ENCODE results near the gene ZCCHC24. TPM values are rescaled to one million over a fixed set of nuclear protein-coding genes. Genes with fewer than 3 reads are reported as not detected.

Gene ZCCHC24
- total and polyA plus RNA-seq, 2 of the 8 experiments (the other 6 are each of a cell fraction or from before 2014, with no cell fraction given), result 3.9 to 6.9 TPM

- no peak overlapping the region for H2BK12ac ChIP-seq (ENCODE audit: low read depth, low read length)
- no peak overlapping the region for H3K23ac ChIP-seq (ENCODE audit: insufficient read length)
- H4K20me1 ChIP-seq (replicated peaks in 1 of 2; ENCODE audit: control insufficient read depth in 1 of 2, insufficient read depth in 2 of 2, low read length in 2 of 2), result peaks cover 2 to 3% of the 10 kb centered on the region in 2 experiments
- no peak overlapping the region for H2BK20ac ChIP-seq (ENCODE audit: low read length)
- no peak for FAIRE-seq
- H2AFZ ChIP-seq (ENCODE audit: low read length), result no peak overlapping the region
- DNase-seq (ENCODE audit: low read depth in 1 of 2, low spot score in 2 of 2), result no peak
- no peaks in the 10 kb centered on the region for H3K79me2 ChIP-seq (ENCODE audit: control insufficient read depth in 1 of 2, insufficient read depth in 2 of 2, low read length in 2 of 2)
- ChIA-PET CTCF (ENCODE audit: partially characterized antibody) (interaction anchor here (0.9 to 2.5 kb wide), 9 partner anchors 11 to 51 kb away, joined by 3 to 12 read pairs (median 4); no protein-coding TSS in a partner anchor), POLR2A (ENCODE audit: partially characterized antibody) (interaction anchor here (1.2 kb wide), 1 partner anchor 69 kb away, joined by 5 read pairs; no protein-coding TSS in a partner anchor)
- H2BK15ac ChIP-seq (ENCODE audit: low read length), result no peak overlapping the region
- no peak overlapping the region for H3K14ac ChIP-seq (ENCODE audit: insufficient read length)
- no peak overlapping the region for H3K18ac ChIP-seq (ENCODE audit: extremely low read depth, low read length)
- no peak overlapping the region for H2BK120ac ChIP-seq (replicated peaks; ENCODE audit: low read depth, low read length)
- no peaks in the 10 kb centered on the region; the same call in 1 of the 2 replicates for H3K23me2 ChIP-seq (ENCODE audit: low read depth, low read length)
- H4K5ac ChIP-seq (ENCODE audit: insufficient read length, low read depth, low read length), result no peak overlapping the region
- no peaks in the 10 kb centered on the region for H3K79me1 ChIP-seq (ENCODE audit: low read depth, low read length)
- no peak overlapping the region for H3K4me2 ChIP-seq (ENCODE audit: insufficient read depth in 1 of 2, low read depth in 2 of 2, low read length in 2 of 2)
- 83% methylated on average over 12 of the region's 12 CpGs; no CpG with 5 or more reads in 1 of the 2 experiments for WGBS, 2 experiments (ENCODE audit: extremely low coverage in 1 of 2, insufficient coverage in 1 of 2, insufficient read length in 1 of 2, insufficient replicate concordance in 2 of 2, low coverage in 1 of 2, low lambda C conversion rate in 2 of 2, missing lambda C conversion rate in 1 of 2)
- no peak for TF ChIP-seq CTBP2 (IDR thresholded peaks at IDR 0.05; ENCODE audit: borderline replicate concordance, insufficient read depth, insufficient read length, low read length)
- no peak for TF ChIP-seq CHD2 (IDR thresholded peaks at IDR 0.05; ENCODE audit: low read length)
- TF ChIP-seq NANOG (IDR thresholded peaks at IDR 0.05; ENCODE audit: insufficient read depth, low read depth, low read length, poor library complexity, severe bottlenecking), result no peak
- TF ChIP-seq JUND (IDR thresholded peaks at IDR 0.05; ENCODE audit: low read length), result no peak
- TF ChIP-seq PHF8 (conservative IDR thresholded peaks at IDR 0.05; ENCODE audit: low read depth, low read length), result no peak
- TF ChIP-seq KDM1A (IDR thresholded peaks at IDR 0.05; ENCODE audit: borderline replicate concordance, low read length), result no peak
- TF ChIP-seq HDAC2 (IDR thresholded peaks at IDR 0.05; ENCODE audit: borderline replicate concordance in 1 of 2, low read depth in 2 of 2, low read length in 2 of 2), result no peak
- no peak overlapping the region for H3K4me3 ChIP-seq (ENCODE audit: extremely low read depth in 1 of 4, insufficient read depth in 2 of 4, low read depth in 3 of 4, low read length in 4 of 4)
- H3K27ac ChIP-seq (ENCODE audit: low read depth, low read length), result no peak overlapping the region
- H3K36me3 ChIP-seq (ENCODE audit: control insufficient read depth in 2 of 4, insufficient read depth in 4 of 4, low read length in 3 of 4), result no peaks in the 10 kb centered on the region
- no peak overlapping the region for H3K9ac ChIP-seq (replicated peaks in 1 of 4; ENCODE audit: extremely low read depth in 1 of 4, low read depth in 3 of 4, low read length in 3 of 4)
- H4K91ac ChIP-seq (replicated peaks; ENCODE audit: insufficient read length, low read length), result no peak overlapping the region
- H3K27me3 ChIP-seq (replicated peaks in 1 of 4; ENCODE audit: control insufficient read depth in 3 of 4, extremely low read depth in 1 of 4, insufficient read depth in 3 of 4, low read length in 3 of 4), result no peaks in the 10 kb centered on the region
- H2AK5ac ChIP-seq (ENCODE audit: low read depth, low read length), result no peak overlapping the region
- H3K9me3 ChIP-seq (ENCODE audit: insufficient read depth in 2 of 2, low read depth in 1 of 2, low read length in 1 of 2), result no peaks in the 10 kb centered on the region
- H4K8ac ChIP-seq (ENCODE audit: extremely low read depth, insufficient read depth, low read length), result no peak overlapping the region
- no peak overlapping the region for H2BK5ac ChIP-seq (ENCODE audit: low read depth, low read length)
- no peak overlapping the region for H3K56ac ChIP-seq (replicated peaks; ENCODE audit: insufficient read length, low read depth, low read length)
- H3K4me1 ChIP-seq (replicated peaks in 1 of 4; ENCODE audit: control insufficient read depth in 3 of 4, insufficient read depth in 4 of 4, low read length in 3 of 4), result peaks cover 0 to 8% (median 3%) of the 10 kb centered on the region in 4 experiments; a peak in 6 of 7 replicates
- no peak overlapping the region for H3K4ac ChIP-seq (replicated peaks; ENCODE audit: insufficient read length, low read depth, low read length)
Observed at GRCh38 chr10:79416578-79417255, 28.7 kb downstream of the ZCCHC24 start.
